ENCODE data around the gene TIE1. TPM values are rescaled to one million over a fixed set of nuclear protein-coding genes. Genes with fewer than 3 reads are reported as not detected.

Gene TIE1
- total RNA-seq, 1 donor from 2014 or later = 0.21 TPM

GRCh38 chr1:43322506-43322905 lies 21.7 kb downstream of the TIE1 start:
- H4K20me1 ChIP-seq (ENCODE audit: low read depth) = no peaks in the 10 kb centered on the region
- H3F3A ChIP-seq (ENCODE audit: low read depth) = no peaks in the 10 kb centered on the region
- H3K27ac ChIP-seq = no peak overlapping the region
- no peak for DNase-seq (ENCODE audit: low spot score)
- no peaks in the 10 kb centered on the region for H3K27me3 ChIP-seq
- H3K27ac Mint-ChIP-seq = no peak overlapping the region
- TF ChIP-seq EZH2phosphoT487 (IDR thresholded peaks at IDR 0.05) (no peak), CTCF (IDR thresholded peaks at IDR 0.05) (no peak), EZH2 (IDR thresholded peaks at IDR 0.05) (no peak)
- H3K9me3 Mint-ChIP-seq = peaks cover 24% of the 10 kb centered on the region
- no peaks in the 10 kb centered on the region for H3K4me1 ChIP-seq
- no peaks in the 10 kb centered on the region for H3K9me3 ChIP-seq (ENCODE audit: low read depth)
- H3K36me3 ChIP-seq = no peaks in the 10 kb centered on the region
- no peaks in the 10 kb centered on the region for H3K4me1 Mint-ChIP-seq
- no peak overlapping the region for H3K9ac ChIP-seq
- no peaks in the 10 kb centered on the region for H3K79me2 ChIP-seq (ENCODE audit: low read depth)
- no peak overlapping the region for H3K4me3 ChIP-seq
- H3K4me2 ChIP-seq = no peak overlapping the region
- H3K27me3 Mint-ChIP-seq (ENCODE audit: insufficient read depth, low read depth) = peaks cover 5% of the 10 kb centered on the region
- no peak overlapping the region for H3K4me3 Mint-ChIP-seq
- no peaks in the 10 kb centered on the region for H3K36me3 Mint-ChIP-seq
- no peak overlapping the region for H2AFZ ChIP-seq (replicated peaks)

DNA sequence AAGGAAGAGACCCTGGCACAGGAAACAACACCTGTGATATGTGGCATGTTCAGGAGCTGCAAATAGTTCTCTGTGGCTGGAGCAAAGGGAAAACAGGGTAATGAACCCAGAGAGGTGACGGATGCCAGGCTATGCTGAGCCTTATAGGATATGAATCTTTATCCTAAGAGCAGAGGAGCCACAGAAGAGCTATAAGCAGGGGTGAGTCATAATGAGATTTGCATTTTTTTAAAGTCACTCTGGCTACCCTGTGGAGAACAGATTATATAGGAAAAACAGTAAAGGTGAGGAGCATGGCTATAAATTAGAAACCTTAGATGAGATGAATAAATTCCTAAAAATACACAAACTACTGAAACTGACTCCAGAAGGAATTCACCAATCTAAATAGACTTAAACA lies 24.0 kb downstream of the TIE1 start:
- Mint-ChIP-seq H3K27me3 (ENCODE audit: insufficient read depth, low read depth) (peaks cover 5% of the 10 kb centered on the region), H3K9me3 (peaks cover 29% of the 10 kb centered on the region), H3K36me3 (no peaks in the 10 kb centered on the region), H3K4me1 (no peaks in the 10 kb centered on the region), H3K4me3 (no peak overlapping the region), H3K27ac (no peak overlapping the region)
- Histone ChIP-seq H3F3A (ENCODE audit: low read depth) (no peaks in the 10 kb centered on the region), H3K9ac (no peak overlapping the region), H3K27ac (no peak overlapping the region), H2AFZ (replicated peaks) (no peak overlapping the region), H3K4me2 (no peak overlapping the region), H3K4me3 (no peak overlapping the region), H4K20me1 (ENCODE audit: low read depth) (no peaks in the 10 kb centered on the region), H3K79me2 (ENCODE audit: low read depth) (no peaks in the 10 kb centered on the region), H3K9me3 (ENCODE audit: low read depth) (no peaks in the 10 kb centered on the region), H3K36me3 (no peaks in the 10 kb centered on the region), H3K4me1 (no peaks in the 10 kb centered on the region), H3K27me3 (no peaks in the 10 kb centered on the region)
- DNase-seq (ENCODE audit: low spot score) = no peak
- no peak for TF ChIP-seq CTCF (IDR thresholded peaks at IDR 0.05)
- no peak for TF ChIP-seq EZH2phosphoT487 (IDR thresholded peaks at IDR 0.05)

GRCh38 chr1:43325381-43325780 lies 24.6 kb downstream of the TIE1 start:
- H3K9me3 Mint-ChIP-seq = peaks cover 29% of the 10 kb centered on the region
- H3K27me3 Mint-ChIP-seq (ENCODE audit: insufficient read depth, low read depth) = peaks cover 7% of the 10 kb centered on the region
- no peak overlapping the region for H3K9ac ChIP-seq
- DNase-seq (ENCODE audit: low spot score) = no peak
- no peak overlapping the region for H3K4me3 Mint-ChIP-seq
- peak overlapping the region; percentile 77 for H3K27ac Mint-ChIP-seq
- H3F3A ChIP-seq (ENCODE audit: low read depth) = no peaks in the 10 kb centered on the region
- H3K4me1 ChIP-seq = no peaks in the 10 kb centered on the region
- no peak overlapping the region for H3K4me2 ChIP-seq
- H3K36me3 ChIP-seq = no peaks in the 10 kb centered on the region
- no peaks in the 10 kb centered on the region for H3K4me1 Mint-ChIP-seq
- no peaks in the 10 kb centered on the region for H3K9me3 ChIP-seq (ENCODE audit: low read depth)
- H3K36me3 Mint-ChIP-seq = no peaks in the 10 kb centered on the region
- H3K27ac ChIP-seq = no peak overlapping the region
- H3K27me3 ChIP-seq = no peaks in the 10 kb centered on the region
- H4K20me1 ChIP-seq (ENCODE audit: low read depth) = no peaks in the 10 kb centered on the region
- H3K79me2 ChIP-seq (ENCODE audit: low read depth) = no peaks in the 10 kb centered on the region
- H3K4me3 ChIP-seq = no peak overlapping the region
- TF ChIP-seq EZH2phosphoT487 (IDR thresholded peaks at IDR 0.05) = no peak
- TF ChIP-seq CTCF (IDR thresholded peaks at IDR 0.05) = no peak
- H2AFZ ChIP-seq (replicated peaks) = no peak overlapping the region

Measured in neural progenitor cell (in vitro differentiated cells).